ENCODE results near the gene SLC7A7. TPM values are rescaled to one million over a fixed set of nuclear protein-coding genes. Genes with fewer than 3 reads are reported as not detected.

SLC7A7 gene
- total and polyA plus RNA-seq, 10 of the 15 experiments (the other 5 are each of a cell fraction or from before 2014, with no cell fraction given): 27.8 to 79.2 (median 50.8) TPM

- Histone ChIP-seq H3K9me3 (replicated peaks; ENCODE audit: control insufficient read depth, insufficient read depth, low read length) (no peaks in the 10 kb centered on the region), H3K4me3 (no peak overlapping the region), H2AFZ (ENCODE audit: control insufficient read depth, low read depth, low read length) (no peak overlapping the region), H3K36me3 (ENCODE audit: control insufficient read depth in 2 of 2, insufficient read depth in 2 of 2, low read length in 1 of 2) (peaks cover 2% of the 10 kb centered on the region in 2 experiments), H3K79me2 (ENCODE audit: control insufficient read depth, insufficient read depth, low read length) (peaks cover 36% of the 10 kb centered on the region), H3K27ac (ENCODE audit: control insufficient read depth, insufficient read depth) (peak overlapping the region; percentile 98; the same call in 1 of the 2 replicates), H4K20me1 (ENCODE audit: control insufficient read depth, insufficient read depth) (no peaks in the 10 kb centered on the region), H3K27me3 (replicated peaks in 1 of 2; ENCODE audit: control insufficient read depth in 2 of 2, insufficient read depth in 2 of 2, low read length in 1 of 2) (no peaks in the 10 kb centered on the region), H3K4me2 (ENCODE audit: control insufficient read depth, insufficient read depth) (no peak overlapping the region; the same call in 1 of the 2 replicates), H3K4me1 (ENCODE audit: control insufficient read depth, insufficient read depth, low read length) (peaks cover 64% of the 10 kb centered on the region), H3K9ac (ENCODE audit: control insufficient read depth, insufficient read depth, low read length) (no peak overlapping the region)
- FAIRE-seq: no peak
- CTCF ChIA-PET: interaction anchor here (0.6 to 5.8 kb wide), 6 partner anchors 10 to 25 kb away, joined by 3 to 29 read pairs (median 4); no protein-coding TSS in a partner anchor
- WGBS (ENCODE audit: insufficient coverage, insufficient replicate concordance, low lambda C conversion rate, missing lambda C conversion rate): 35% methylated on average over 8 of the region's 8 CpGs
- intact Hi-C loops (cut with micrococcal nuclease; ENCODE audit: unreplicated experiment) (no loop called here), in situ Hi-C loops (cut with MboI) (no loop called here)
- no peak for DNase-seq (ENCODE audit: low read depth, low spot score)
- POLR2A ChIA-PET: interaction anchor here (0.6 to 17.5 kb wide), 4 partner anchors 8 to 38 kb away, joined by 3 to 245 read pairs (median 24); partner anchors contain the start of gene SLC7A7
- RAD21 ChIA-PET (ENCODE audit: unreplicated experiment): interaction anchor here (0.8 to 14.2 kb wide), 5 partner anchors 8 to 21 kb away, joined by 3 to 219 read pairs (median 5); no protein-coding TSS in a partner anchor
- TF ChIP-seq EGR1 (IDR thresholded peaks at IDR 0.05; ENCODE audit: borderline replicate concordance in 1 of 2, low read depth in 2 of 2, low read length in 2 of 2) (0 out of 3 replicates have a peak, but pooled peaks of 1 of the 2 experiments have one; percentile 9), NR2F1 (conservative IDR thresholded peaks at IDR 0.05) (0 out of 2 replicates have a peak, but pooled peaks have one; percentile 23), SIN3A (IDR thresholded peaks at IDR 0.05; ENCODE audit: low read depth, low read length) (no peak)
- SMC1A ChIA-PET (ENCODE audit: uncharacterized antibody, unreplicated experiment): interaction anchor here (3.7 to 20.3 kb wide), 3 partner anchors 4 to 35 kb away, joined by 16 to 395 read pairs (median 395); partner anchors contain the start of genes OXA1L and SLC7A7
- BruUV-seq (replicated peaks): no TSS peak
- ATAC-seq: no peak
Observed at GRCh38 chr14:22801716-22802115, 13.5 kb downstream of the SLC7A7 start.

GRCh38 chr14:22800346-22800745, 14.9 kb downstream of the SLC7A7 start:
- H3K36me3 ChIP-seq (ENCODE audit: control insufficient read depth in 2 of 2, insufficient read depth in 2 of 2, low read length in 1 of 2): peaks cover 0 to 2% of the 10 kb centered on the region in 2 experiments; a peak in 2 of 4 replicates
- H2AFZ ChIP-seq (ENCODE audit: control insufficient read depth, low read depth, low read length): no peak overlapping the region
- FAIRE-seq (no peak), ATAC-seq (no peak), DNase-seq (ENCODE audit: low read depth, low spot score) (no peak)
- BruUV-seq (replicated peaks): no TSS peak
- ChIA-PET CTCF (interaction anchor here (0.7 to 5.8 kb wide), 4 partner anchors 10 to 19 kb away, joined by 3 to 29 read pairs (median 14); no protein-coding TSS in a partner anchor), RAD21 (ENCODE audit: unreplicated experiment) (interaction anchor here (1.0 to 2.2 kb wide), 2 partner anchors 10 to 13 kb away, joined by 3 to 5 read pairs; no protein-coding TSS in a partner anchor), POLR2A (interaction anchor here (4.9 to 17.5 kb wide), 2 partner anchors 7 to 14 kb away, joined by 43 to 245 read pairs; partner anchors contain the start of gene SLC7A7), SMC1A (ENCODE audit: uncharacterized antibody, unreplicated experiment) (interaction anchor here (1.1 to 20.3 kb wide), 2 partner anchors 9 kb away, joined by 3 to 395 read pairs; partner anchors contain the start of gene SLC7A7)
- H3K4me2 ChIP-seq (ENCODE audit: control insufficient read depth, insufficient read depth): no peak overlapping the region
- H3K9me3 ChIP-seq (replicated peaks; ENCODE audit: control insufficient read depth, insufficient read depth, low read length): no peaks in the 10 kb centered on the region
- no peaks in the 10 kb centered on the region for H4K20me1 ChIP-seq (ENCODE audit: control insufficient read depth, insufficient read depth)
- no peaks in the 10 kb centered on the region for H3K27me3 ChIP-seq (replicated peaks in 1 of 2; ENCODE audit: control insufficient read depth in 2 of 2, insufficient read depth in 2 of 2, low read length in 1 of 2)
- no peak overlapping the region for H3K4me3 ChIP-seq
- 84% methylated on average over 10 of the region's 10 CpGs for WGBS (ENCODE audit: insufficient coverage, insufficient replicate concordance, low lambda C conversion rate, missing lambda C conversion rate)
- H3K4me1 ChIP-seq (ENCODE audit: control insufficient read depth, insufficient read depth, low read length): peaks cover 71% of the 10 kb centered on the region
- intact Hi-C loops (cut with micrococcal nuclease; ENCODE audit: unreplicated experiment): no loop called here
- no peak overlapping the region for H3K27ac ChIP-seq (ENCODE audit: control insufficient read depth, insufficient read depth)
- in situ Hi-C loops (cut with MboI): no loop called here
- no peak for TF ChIP-seq BRCA1 (IDR thresholded peaks at IDR 0.05; ENCODE audit: low read depth, low read length)
- no peak for TF ChIP-seq CEBPZ (IDR thresholded peaks at IDR 0.05; ENCODE audit: low read depth, low read length)
- no peak for TF ChIP-seq ATF3 (IDR thresholded peaks at IDR 0.05; ENCODE audit: borderline replicate concordance, extremely low read depth, low read depth, low read length)
- 0 out of 2 replicates have a peak, but pooled peaks have one; percentile 5 for TF ChIP-seq FOXK2 (IDR thresholded peaks at IDR 0.05)
- peaks cover 41% of the 10 kb centered on the region for H3K79me2 ChIP-seq (ENCODE audit: control insufficient read depth, insufficient read depth, low read length)
- no peak overlapping the region for H3K9ac ChIP-seq (ENCODE audit: control insufficient read depth, insufficient read depth, low read length)

Data from GM12878 (cell line).